PC-3 (cell line): ENCODE data around the gene AAMDC.

Source experiments
- CTCF ChIP-seq: fragments of 300-600 bp; sonication (generic); conservative IDR thresholded peaks from 2 replicates; pipeline ENCODE4 v1.5.1; 2017; ENCODE audit warnings: antibody characterized with exemption, low read depth, mild to moderate bottlenecking, low read length
- EZH2 ChIP-seq: fragments of 300-600 bp; sonication (generic); IDR thresholded peaks from one replicate; pipeline ENCODE4 v1.6.1; 2017; ENCODE audit warnings: antibody characterized with exemption, mild to moderate bottlenecking, low read length; ENCODE audit not compliant: unreplicated experiment
- EZH2phosphoT487 ChIP-seq: fragments of 300-600 bp; sonication (generic); IDR thresholded peaks from 2 replicates; pipeline ENCODE4 v1.6.1; 2018; ENCODE audit warnings: mild to moderate bottlenecking, antibody characterized with exemption, low read length, borderline replicate concordance

GRCh38 chr11:77784572-77784971 is 36.4 kb upstream of the AAMDC start:
- TF ChIP-seq CTCF (no peak), EZH2 (no peak), EZH2phosphoT487 (no peak)
